ENCODE results near the gene STK17B.

Gene STK17B

DNA sequence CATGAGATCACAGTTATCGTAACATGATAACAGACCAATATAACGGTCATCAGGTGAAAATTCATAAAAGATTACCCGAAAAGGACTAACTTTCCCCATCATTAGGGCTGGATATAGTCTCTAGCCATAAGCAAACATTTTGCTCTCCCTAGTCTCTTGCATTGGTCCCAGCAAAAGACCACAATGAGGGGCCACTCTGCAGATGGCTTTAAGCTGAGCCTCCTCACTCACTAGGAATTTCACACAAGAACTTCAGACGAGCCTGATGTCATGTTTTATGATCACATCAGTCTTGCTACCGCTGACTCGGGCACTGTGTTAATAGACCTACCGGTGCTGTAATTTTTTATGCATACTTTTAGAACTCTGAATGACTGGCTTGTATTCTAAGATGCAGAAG, 35.2 kb downstream of the STK17B start:
- Histone ChIP-seq H3K27ac (ENCODE audit: low read depth, low read length, severe bottlenecking) (no peak overlapping the region), H3K4me1 (ENCODE audit: control insufficient read depth, insufficient read depth, low read length, poor library complexity, severe bottlenecking) (no peaks in the 10 kb centered on the region), H3K4me3 (ENCODE audit: extremely low read depth, insufficient read depth, low read length, poor library complexity, severe bottlenecking) (no peak overlapping the region), H3K9me3 (ENCODE audit: control insufficient read depth, low read length) (peaks cover 24% of the 10 kb centered on the region), H3K36me3 (ENCODE audit: control insufficient read depth, insufficient read depth, low read length) (peaks cover 66% of the 10 kb centered on the region)
- 94 to 95% methylated on average over 7 of the region's 7 CpGs for WGBS, 2 experiments (ENCODE audit: insufficient coverage in 2 of 2)

- no peaks in the 10 kb centered on the region for H3K4me1 ChIP-seq (ENCODE audit: control insufficient read depth, insufficient read depth, low read length, poor library complexity, severe bottlenecking)
- 76 to 82% methylated on average over 4 to 5 of the region's 5 CpGs for WGBS, 2 experiments (ENCODE audit: insufficient coverage in 2 of 2)
- H3K27ac ChIP-seq (ENCODE audit: low read depth, low read length, severe bottlenecking) = no peak overlapping the region
- peaks cover 35% of the 10 kb centered on the region for H3K36me3 ChIP-seq (ENCODE audit: control insufficient read depth, insufficient read depth, low read length)
- no peak overlapping the region for H3K4me3 ChIP-seq (ENCODE audit: extremely low read depth, insufficient read depth, low read length, poor library complexity, severe bottlenecking)
- peaks cover 53% of the 10 kb centered on the region for H3K9me3 ChIP-seq (ENCODE audit: control insufficient read depth, low read length)
These were observed 39.1 kb downstream of the STK17B start for GRCh38 chr2:196131949-196132925.

GRCh38 chr2:196131384-196131937, 39.9 kb downstream of the STK17B start:
- H3K4me1 ChIP-seq (ENCODE audit: control insufficient read depth, insufficient read depth, low read length, poor library complexity, severe bottlenecking) = no peaks in the 10 kb centered on the region
- no peak overlapping the region for H3K27ac ChIP-seq (ENCODE audit: low read depth, low read length, severe bottlenecking)
- 87 to 89% methylated on average over 5 to 6 of the region's 7 CpGs for WGBS, 2 experiments (ENCODE audit: insufficient coverage in 2 of 2)
- H3K4me3 ChIP-seq (ENCODE audit: extremely low read depth, insufficient read depth, low read length, poor library complexity, severe bottlenecking) = no peak overlapping the region
- peaks cover 53% of the 10 kb centered on the region for H3K9me3 ChIP-seq (ENCODE audit: control insufficient read depth, low read length)
- peaks cover 30% of the 10 kb centered on the region for H3K36me3 ChIP-seq (ENCODE audit: control insufficient read depth, insufficient read depth, low read length)

- 100% methylated on average over 4 of the region's 7 CpGs for WGBS, 2 experiments (ENCODE audit: insufficient coverage in 2 of 2)
- peaks cover 53% of the 10 kb centered on the region for H3K9me3 ChIP-seq (ENCODE audit: control insufficient read depth, low read length)
- no peak overlapping the region for H3K4me3 ChIP-seq (ENCODE audit: extremely low read depth, insufficient read depth, low read length, poor library complexity, severe bottlenecking)
These were observed 41.1 kb downstream of the STK17B start for GRCh38 chr2:196130039-196130825.

DNA sequence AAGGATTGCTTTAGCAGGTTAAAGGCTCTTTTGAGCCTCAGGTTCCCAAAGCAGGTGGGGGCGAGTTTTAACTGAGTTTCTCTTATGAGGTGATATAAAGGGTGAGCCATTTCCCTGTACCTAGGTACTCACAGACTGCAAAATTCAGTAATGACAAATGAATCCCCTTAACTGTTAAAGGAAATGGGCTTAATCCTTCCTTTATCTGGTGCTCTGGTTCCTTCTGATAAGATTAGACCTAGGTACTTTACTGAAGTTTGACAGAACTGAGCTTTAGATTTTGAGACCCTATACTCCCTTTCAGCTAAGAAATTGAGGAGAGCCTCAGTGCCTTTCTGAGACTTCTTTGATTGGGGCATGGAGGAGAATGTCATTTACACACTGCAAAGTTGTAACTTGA, 42.6 kb downstream of the STK17B start:
- H3K27ac ChIP-seq (ENCODE audit: low read depth, low read length, severe bottlenecking) = no peak overlapping the region
- H3K36me3 ChIP-seq (ENCODE audit: control insufficient read depth, insufficient read depth, low read length) = peaks cover 9% of the 10 kb centered on the region
- no peak overlapping the region for H3K4me3 ChIP-seq (ENCODE audit: extremely low read depth, insufficient read depth, low read length, poor library complexity, severe bottlenecking)
- peaks cover 5% of the 10 kb centered on the region for H3K4me1 ChIP-seq (ENCODE audit: control insufficient read depth, insufficient read depth, low read length, poor library complexity, severe bottlenecking)
- WGBS, 2 experiments (ENCODE audit: insufficient coverage in 2 of 2) = 100% methylated on average over 1 of the region's 1 CpG; no CpG with 5 or more reads in 1 of the 2 experiments
- H3K9me3 ChIP-seq (ENCODE audit: control insufficient read depth, low read length) = peaks cover 45% of the 10 kb centered on the region

More at GRCh38 chr2:196130039-196130825, 41.1 kb downstream of the STK17B start:
- Histone ChIP-seq H3K27ac (ENCODE audit: low read depth, low read length, severe bottlenecking) (no peak overlapping the region), H3K36me3 (ENCODE audit: control insufficient read depth, insufficient read depth, low read length) (peaks cover 18% of the 10 kb centered on the region), H3K4me1 (ENCODE audit: control insufficient read depth, insufficient read depth, low read length, poor library complexity, severe bottlenecking) (no peaks in the 10 kb centered on the region)

DNA sequence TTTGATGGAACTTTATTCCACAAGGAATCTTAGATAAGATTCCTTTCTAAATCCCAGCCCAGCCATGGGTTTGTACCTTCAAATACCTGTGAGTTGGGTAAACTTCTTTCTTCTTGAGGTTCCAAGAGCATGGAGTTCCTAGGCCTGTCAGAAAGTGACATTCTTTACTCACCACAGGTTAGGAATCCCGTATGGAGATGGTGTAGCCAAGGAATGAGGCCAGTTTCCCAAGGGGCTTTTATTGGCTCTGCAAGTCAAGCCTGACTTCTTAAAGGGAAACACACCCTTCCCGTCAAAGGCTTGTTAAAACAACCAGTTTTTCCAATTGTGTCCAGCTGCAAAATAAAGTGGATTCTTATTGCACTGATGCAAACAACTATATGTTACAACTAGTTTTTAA, 45.8 kb downstream of the STK17B start:
- Histone ChIP-seq H3K4me3 (ENCODE audit: extremely low read depth, insufficient read depth, low read length, poor library complexity, severe bottlenecking) (no peak overlapping the region), H3K36me3 (ENCODE audit: control insufficient read depth, insufficient read depth, low read length) (no peaks in the 10 kb centered on the region), H3K27ac (ENCODE audit: low read depth, low read length, severe bottlenecking) (no peak overlapping the region), H3K4me1 (ENCODE audit: control insufficient read depth, insufficient read depth, low read length, poor library complexity, severe bottlenecking) (peaks cover 13% of the 10 kb centered on the region), H3K9me3 (ENCODE audit: control insufficient read depth, low read length) (peaks cover 26% of the 10 kb centered on the region)
- WGBS, 2 experiments (ENCODE audit: insufficient coverage in 2 of 2) = no CpG with 5 or more reads among the region's 2 CpGs

- Histone ChIP-seq H3K36me3 (ENCODE audit: control insufficient read depth, insufficient read depth, low read length) (no peaks in the 10 kb centered on the region), H3K4me1 (ENCODE audit: control insufficient read depth, insufficient read depth, low read length, poor library complexity, severe bottlenecking) (peaks cover 13% of the 10 kb centered on the region), H3K4me3 (ENCODE audit: extremely low read depth, insufficient read depth, low read length, poor library complexity, severe bottlenecking) (no peak overlapping the region), H3K27ac (ENCODE audit: low read depth, low read length, severe bottlenecking) (peak overlapping the region; percentile 92), H3K9me3 (ENCODE audit: control insufficient read depth, low read length) (peaks cover 12% of the 10 kb centered on the region)
- 93 to 100% methylated on average over 2 to 3 of the region's 6 CpGs for WGBS, 2 experiments (ENCODE audit: insufficient coverage in 2 of 2)
These were observed 47.6 kb downstream of the STK17B start for GRCh38 chr2:196123679-196124373.

- H3K27ac ChIP-seq (ENCODE audit: low read depth, low read length, severe bottlenecking) = no peak overlapping the region
These were observed 51.5 kb downstream of the STK17B start for GRCh38 chr2:196119926-196120325.

DNA sequence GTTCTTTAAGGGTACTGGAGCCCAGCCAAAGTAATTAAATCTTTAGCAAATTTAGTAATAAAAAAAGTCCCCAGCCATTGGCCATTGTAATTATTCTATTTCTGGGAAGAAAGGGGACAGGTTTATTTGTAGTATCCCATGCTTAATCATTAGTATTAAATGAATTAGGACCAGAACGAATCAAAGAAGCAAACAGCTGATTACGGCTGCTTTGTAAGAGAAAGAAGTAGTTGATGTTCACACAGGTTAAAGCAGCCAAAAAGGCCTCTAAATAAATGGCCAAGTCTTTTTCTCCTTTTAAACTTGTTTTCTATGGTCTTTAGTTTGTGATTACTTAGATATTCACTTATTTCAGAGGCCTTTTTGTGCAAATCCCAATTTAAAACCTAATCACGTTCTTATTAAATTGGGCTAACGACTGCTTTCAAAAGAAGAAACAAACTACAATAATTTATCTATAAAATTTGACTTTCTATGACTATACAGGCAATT, 54.1 kb downstream of the STK17B start:
- Histone ChIP-seq H3K4me3 (ENCODE audit: extremely low read depth, insufficient read depth, low read length, poor library complexity, severe bottlenecking) (no peak overlapping the region), H3K27ac (ENCODE audit: low read depth, low read length, severe bottlenecking) (no peak overlapping the region), H3K36me3 (ENCODE audit: control insufficient read depth, insufficient read depth, low read length) (no peaks in the 10 kb centered on the region), H3K9me3 (ENCODE audit: control insufficient read depth, low read length) (no peaks in the 10 kb centered on the region), H3K4me1 (ENCODE audit: control insufficient read depth, insufficient read depth, low read length, poor library complexity, severe bottlenecking) (peaks cover 10% of the 10 kb centered on the region)
- WGBS, 2 experiments (ENCODE audit: insufficient coverage in 2 of 2) = 100% methylated on average over 1 of the region's 4 CpGs

More at GRCh38 chr2:196119926-196120325, 51.5 kb downstream of the STK17B start:
- H3K36me3 ChIP-seq (ENCODE audit: control insufficient read depth, insufficient read depth, low read length) = no peaks in the 10 kb centered on the region
- H3K4me1 ChIP-seq (ENCODE audit: control insufficient read depth, insufficient read depth, low read length, poor library complexity, severe bottlenecking) = peaks cover 13% of the 10 kb centered on the region
- 92 to 100% methylated on average over 2 of the region's 3 CpGs for WGBS, 2 experiments (ENCODE audit: insufficient coverage in 2 of 2)
- H3K9me3 ChIP-seq (ENCODE audit: control insufficient read depth, low read length) = no peaks in the 10 kb centered on the region
- H3K4me3 ChIP-seq (ENCODE audit: extremely low read depth, insufficient read depth, low read length, poor library complexity, severe bottlenecking) = no peak overlapping the region

All from mesodermal cell (in vitro differentiated cells).